ENCODE measurements around the gene FAM83G.
"Not testable (repeated sequence)": the region's sequence is repeated elsewhere in the genome, so short reads cannot be mapped to it uniquely, and the experiment has no call there.

Gene FAM83G

DNA sequence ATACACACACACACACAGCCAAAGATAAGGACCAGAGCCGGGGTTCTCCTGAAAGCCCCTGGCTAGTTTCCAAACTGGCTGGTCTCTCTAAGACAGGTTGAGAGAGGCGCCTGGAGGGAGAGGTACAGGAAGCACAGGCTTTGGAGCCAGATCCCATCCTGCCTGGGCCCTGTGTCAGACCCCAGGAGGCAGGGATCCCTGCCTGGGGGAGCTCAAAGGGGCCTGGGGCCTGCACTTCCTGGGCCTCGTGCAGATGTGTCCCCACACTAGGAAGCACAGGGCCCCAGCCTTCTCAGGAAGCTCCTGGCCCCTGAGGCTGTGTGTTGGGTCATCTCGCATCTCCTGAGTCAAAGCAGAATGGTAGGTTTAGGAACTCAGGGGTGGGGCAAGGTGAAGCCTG, 36.6 kb downstream of the FAM83G start:
- DNase-seq (ENCODE audit: low read depth in 2 of 2) = no peak

GRCh38 chr17:18966831-18967624, 37.5 kb downstream of the FAM83G start:
- no peak for DNase-seq (ENCODE audit: low read depth in 2 of 2)

- no peak for DNase-seq (ENCODE audit: low read depth in 2 of 2)
Measured at GRCh38 chr17:18965530-18966236, 38.9 kb downstream of the FAM83G start.

- no peak for DNase-seq (ENCODE audit: low read depth in 2 of 2)
Measured at GRCh38 chr17:18964550-18964949, 40.0 kb downstream of the FAM83G start.

DNA sequence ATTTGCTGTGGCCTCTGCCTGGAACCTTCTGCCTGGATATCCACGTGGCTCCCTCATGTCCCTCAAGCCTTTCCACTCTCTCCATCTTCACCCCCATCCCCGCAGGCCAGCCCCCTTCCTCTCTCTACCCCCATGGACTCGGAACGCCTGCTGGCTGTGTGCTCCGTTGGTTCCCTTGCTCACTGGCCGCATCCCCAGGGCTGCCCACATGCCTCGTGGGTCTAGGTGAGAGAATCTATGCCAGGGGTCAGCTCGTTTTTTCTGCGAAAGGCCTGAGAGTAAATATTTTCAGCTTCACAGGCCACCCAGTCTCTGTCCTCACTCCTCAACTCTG, 40.6 kb downstream of the FAM83G start:
- no peak for DNase-seq (ENCODE audit: low read depth in 2 of 2)

GRCh38 chr17:18963126-18964017, 41.2 kb downstream of the FAM83G start:
- no peak for DNase-seq (ENCODE audit: low read depth in 2 of 2)

DNA sequence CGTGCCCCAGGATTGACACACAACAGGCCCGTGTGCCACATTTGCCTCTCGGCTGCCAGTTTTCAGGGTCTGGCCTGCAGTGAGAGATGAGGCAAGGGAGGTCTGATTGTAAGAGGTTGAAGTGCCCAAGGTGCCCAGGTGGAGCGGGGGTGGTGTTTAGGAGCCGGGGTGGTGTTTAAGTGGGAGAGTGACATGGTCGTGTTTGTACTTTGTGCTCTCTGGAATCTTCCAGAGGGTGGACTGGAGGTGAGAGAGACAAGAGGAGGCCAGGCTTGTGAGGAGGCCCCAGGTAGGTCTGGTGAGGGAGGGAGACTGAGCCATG, 42.1 kb downstream of the FAM83G start:
- DNase-seq (ENCODE audit: low read depth in 2 of 2) = no peak

DNA sequence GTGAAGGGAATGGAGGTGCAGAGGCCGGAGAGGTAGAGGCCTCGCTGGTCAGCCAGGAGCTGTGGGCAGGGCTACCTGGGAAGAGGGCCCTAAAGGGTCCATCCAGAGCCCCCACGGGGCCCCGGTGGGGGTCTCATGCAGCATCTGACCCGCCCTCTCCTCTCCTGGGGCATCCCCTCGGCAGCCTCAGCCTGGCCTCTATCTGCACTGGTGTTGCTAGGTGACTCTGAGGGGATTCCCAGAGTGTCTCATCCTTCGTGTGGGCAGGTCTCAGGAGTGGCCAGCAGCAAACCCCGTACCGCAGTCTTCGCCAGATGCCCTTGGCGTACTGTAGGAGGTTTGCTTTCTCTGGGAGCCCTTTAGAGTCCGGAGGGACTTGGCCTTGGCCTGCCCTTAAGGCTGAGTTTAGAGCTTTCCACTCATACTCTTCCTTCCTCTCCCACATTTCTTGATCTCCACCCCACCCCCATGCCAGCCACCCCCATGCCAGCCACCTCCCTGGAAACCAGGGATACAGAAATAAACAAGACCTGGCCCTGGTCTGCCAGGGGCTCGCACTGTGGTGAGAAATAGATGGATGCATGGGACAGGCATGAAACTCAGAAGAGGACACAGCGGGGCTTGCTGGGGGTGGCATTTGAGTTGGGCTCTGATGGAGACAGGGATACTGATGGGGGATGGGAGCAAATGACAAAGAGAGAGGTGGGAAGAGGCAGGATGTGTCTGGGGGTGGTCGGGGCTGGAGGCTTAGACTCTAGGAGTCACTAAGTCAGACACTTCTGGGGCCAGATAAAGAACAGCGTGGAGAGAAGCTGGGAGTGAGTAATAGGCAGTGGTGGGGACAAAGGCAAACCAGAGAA, 42.7 kb downstream of the FAM83G start:
- no peak for DNase-seq (ENCODE audit: low read depth in 2 of 2)

DNA sequence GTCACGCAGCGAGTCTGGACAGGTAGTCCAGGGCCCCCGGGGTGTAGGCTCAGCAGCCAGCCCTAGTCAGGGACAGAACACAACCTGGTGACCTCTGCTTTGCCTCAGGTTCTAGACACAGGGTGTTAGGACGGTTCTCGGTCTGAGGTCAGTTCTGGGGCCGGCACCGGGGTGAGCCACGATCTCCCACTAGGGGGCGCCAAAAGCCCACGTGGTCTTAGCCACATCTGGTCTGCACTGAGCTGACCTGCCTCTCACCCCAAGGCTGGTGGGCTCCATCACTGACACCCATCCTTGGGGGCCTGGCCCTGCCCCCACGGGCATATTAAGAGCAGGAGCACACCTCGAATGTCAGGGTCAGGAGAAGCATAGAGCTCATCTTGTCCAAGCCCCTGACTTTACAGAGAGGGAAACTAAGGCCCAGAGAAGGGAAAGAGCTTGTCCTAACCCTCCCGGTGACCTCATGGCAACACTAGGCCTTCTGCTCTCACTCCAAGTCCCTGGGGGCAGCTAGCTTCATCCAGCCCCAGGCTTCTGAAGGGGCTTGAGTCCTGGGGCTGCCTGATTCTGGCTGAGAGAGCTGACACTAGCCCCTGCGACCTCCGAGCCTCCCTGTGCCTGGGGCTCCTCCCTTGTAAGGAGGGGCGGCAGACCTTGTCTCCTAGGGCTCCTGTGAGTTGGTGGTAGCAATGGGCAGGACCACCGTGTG, 43.6 kb downstream of the FAM83G start:
- peak; percentile 56 to 88 for DNase-seq (ENCODE audit: low read depth in 2 of 2)

DNA sequence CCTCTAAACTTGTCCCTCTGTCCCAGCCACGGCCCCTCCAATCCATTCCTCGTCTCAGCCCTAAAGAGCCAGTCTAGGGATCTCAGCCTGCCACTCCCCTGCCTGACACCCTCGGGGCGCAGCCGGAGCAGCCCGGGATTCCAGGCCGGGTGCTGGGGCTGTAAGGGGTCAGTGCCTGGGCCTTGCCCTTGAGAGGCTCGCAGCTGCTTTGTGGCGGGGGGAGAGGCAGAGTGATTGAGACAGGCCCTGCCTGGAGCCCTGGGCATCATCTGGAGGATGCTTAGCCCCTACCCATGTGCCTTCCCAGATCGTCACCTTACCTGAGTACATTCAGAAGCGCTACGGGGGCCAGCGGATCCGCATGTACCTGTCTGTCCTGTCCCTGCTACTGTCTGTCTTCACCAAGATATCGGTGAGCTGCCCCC, 44.3 kb downstream of the FAM83G start:
- DNase-seq (ENCODE audit: low read depth in 2 of 2) = no peak

- DNase-seq (ENCODE audit: low read depth in 2 of 2) = no peak
Measured at GRCh38 chr17:18959845-18960240, 44.7 kb downstream of the FAM83G start.

GRCh38 chr17:18959071-18959844, 45.3 kb downstream of the FAM83G start:
- no peak for DNase-seq (ENCODE audit: low read depth in 2 of 2)

DNA sequence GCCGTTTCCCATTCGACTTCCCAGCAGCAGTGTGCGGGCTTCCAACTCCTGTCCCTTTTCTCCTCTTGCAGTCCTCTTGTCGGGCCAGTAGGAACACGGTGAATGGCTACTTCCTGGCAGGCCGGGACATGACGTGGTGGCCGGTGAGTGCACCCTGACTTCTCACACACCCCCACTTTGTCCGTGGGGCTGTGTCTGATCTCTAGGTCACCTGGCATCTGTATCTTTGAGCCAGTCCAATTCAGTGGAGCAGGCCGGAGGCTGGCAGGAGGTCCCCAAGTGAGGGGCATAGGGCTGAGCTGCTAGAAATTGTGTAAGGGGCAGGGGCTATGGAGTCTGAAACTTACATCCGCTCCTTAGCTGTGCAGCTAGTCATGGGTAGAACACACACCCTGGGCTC, 46.0 kb downstream of the FAM83G start:
- no peak for DNase-seq (ENCODE audit: low read depth in 2 of 2)

DNA sequence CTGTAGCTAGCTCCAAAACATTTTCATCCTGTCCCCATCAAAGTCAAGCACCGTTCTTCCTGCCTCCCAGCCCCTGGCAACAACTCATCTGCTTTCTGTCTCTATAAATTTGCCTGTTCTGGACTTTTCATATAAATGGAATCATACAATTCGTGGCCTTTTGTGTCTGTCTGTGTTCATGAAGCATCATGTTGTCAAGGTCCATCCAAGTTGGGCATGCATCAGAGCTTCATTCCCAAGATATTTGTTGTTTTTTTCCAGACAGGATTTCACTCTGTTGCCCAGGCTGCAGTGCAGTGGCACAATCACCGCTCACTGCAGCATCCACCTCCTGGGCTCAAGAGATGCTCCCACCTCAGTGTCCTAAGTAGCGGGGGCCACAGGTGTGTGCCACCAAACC, 46.7 kb downstream of the FAM83G start:
- DNase-seq (ENCODE audit: low read depth in 2 of 2) = no peak

DNA sequence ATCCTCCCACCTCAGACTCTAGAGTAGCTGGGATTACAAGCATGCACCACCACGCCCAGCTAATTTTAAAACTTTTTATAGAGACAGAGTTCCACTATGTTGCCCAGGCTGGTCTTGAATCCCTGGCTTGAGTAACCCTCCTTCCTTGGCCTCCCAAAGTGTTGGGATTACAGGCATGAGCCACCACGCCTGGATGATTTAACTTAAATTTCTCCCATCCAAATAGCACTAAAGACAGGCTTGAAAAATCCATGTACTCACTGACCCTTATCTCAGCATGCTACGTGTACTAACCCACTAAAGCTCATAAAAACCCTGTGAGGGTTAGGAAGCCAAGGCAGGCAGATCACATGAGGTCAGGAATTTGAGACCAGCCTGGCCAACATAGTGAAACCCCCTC, 48.0 kb downstream of the FAM83G start:
- DNase-seq (ENCODE audit: low read depth in 2 of 2) = no peak

GRCh38 chr17:18956021-18956420, 48.5 kb downstream of the FAM83G start:
- DNase-seq (ENCODE audit: low read depth in 2 of 2) = not testable (repeated sequence)

- DNase-seq (ENCODE audit: low read depth in 2 of 2) = no peak
Measured at GRCh38 chr17:18955009-18955408, 49.6 kb downstream of the FAM83G start.

DNA sequence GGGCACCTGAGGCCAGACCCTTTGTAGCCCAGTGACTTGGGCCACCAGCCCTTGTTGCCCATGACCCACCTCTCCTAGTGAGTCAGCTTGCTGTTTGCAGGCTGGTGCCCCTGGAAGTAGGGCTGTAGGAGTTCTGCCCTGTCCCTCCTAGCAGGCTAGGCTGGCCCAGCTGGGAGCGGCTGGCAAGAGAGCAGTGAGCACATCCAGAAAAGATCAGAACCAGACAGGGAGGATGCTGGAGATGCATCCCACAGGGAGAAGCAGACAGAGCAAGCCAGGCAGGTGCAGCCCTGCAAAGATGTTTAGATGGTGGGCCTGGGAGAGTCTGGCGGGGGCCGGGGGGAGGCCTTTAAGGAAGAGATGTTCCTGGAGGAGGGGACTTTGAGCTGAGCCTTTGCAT, 50.2 kb downstream of the FAM83G start:
- DNase-seq (ENCODE audit: low read depth in 2 of 2) = no peak

DNA sequence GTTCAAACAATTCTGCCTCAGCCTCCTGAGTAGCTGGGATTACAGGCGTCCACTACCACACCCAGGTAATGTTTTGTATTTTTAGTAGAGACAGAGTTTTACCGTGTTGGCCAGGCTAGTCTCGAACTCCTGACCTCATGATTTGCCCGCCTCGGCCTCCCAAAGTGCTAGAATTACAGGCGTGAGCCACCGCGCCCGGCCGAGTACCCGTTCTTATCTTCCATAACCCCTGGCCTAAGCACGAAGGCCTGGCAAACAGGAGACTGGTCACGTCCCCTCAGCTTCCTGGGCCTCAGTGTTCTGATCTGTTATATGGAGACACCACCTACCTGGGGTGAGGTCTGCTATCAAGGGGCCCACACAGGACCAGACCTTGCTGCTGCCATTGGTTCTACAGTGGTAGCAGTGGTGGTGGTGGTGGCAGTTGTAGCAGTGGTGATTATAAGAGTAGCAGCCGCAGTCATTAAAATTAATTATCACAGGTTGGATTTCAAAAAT, 51.3 kb downstream of the FAM83G start:
- no peak for DNase-seq (ENCODE audit: low read depth in 2 of 2)

Measured in stimulated activated CD4-positive, alpha-beta T cell treated with anti-CD3 and anti-CD28 coated beads, Interleukin-12 subunit alpha, Interleukin-12 subunit beta, amount 100 ng/mL, for 24 hours (primary cell).